Astrocyte (in vitro differentiated cells and primary cell): ENCODE results near the gene PPM1H.

Experiments
- CTCF ChIP-seq: IDR thresholded peaks from 2 replicates; pipeline ENCODE4 v1.5.1; 2011; ENCODE audit warnings: low read depth, mild to moderate bottlenecking, inconsistent platforms, low read length, moderate library complexity; ENCODE audit not compliant: insufficient read depth
- EZH2 ChIP-seq: IDR thresholded peaks from 2 replicates; pipeline ENCODE4 v1.6.1; 2012; ENCODE audit warnings: mild to moderate bottlenecking, low read length, inconsistent platforms; ENCODE audit not compliant: insufficient read depth

- no peak for TF ChIP-seq EZH2
- TF ChIP-seq CTCF, result no peak
These were observed 28.6 kb upstream of the PPM1H start for GRCh38 chr12:62963486-62964041.
